Stomach (tissue), 9 donors: Measurements from ENCODE around the gene OR5L2. TPM values are rescaled to one million over a fixed set of nuclear protein-coding genes. Genes with fewer than 3 reads are reported as not detected.

Experiments used
- DNase-seq, 2 donors: peaks; one replicate each; pipeline versions ENCODE4 v3.0.0 to v3.0.0-alpha.2; 2013 to 2019
- H3K27ac ChIP-seq, 5 donors: fragments of 200-600 bp in 4 of 5; sonication (generic) in 4 of 5; one replicate each; pipeline ENCODE4 v1.5.1; 2013 to 2019; ENCODE audit warnings: mild to moderate bottlenecking in 1 of 5, moderate library complexity in 1 of 5
- H3K27me3 ChIP-seq, 3 donors: fragments of 200-600 bp; sonication (generic); one replicate each; pipeline ENCODE4 v1.5.1; 2017 to 2019; ENCODE audit warnings: mixed run types in 1 of 3
- H3K36me3 ChIP-seq, 4 donors: fragments of 200-600 bp; sonication (generic); 1 replicate in 3 of 4; 2 replicates in 1 of 4; pipeline ENCODE4 v1.5.1; 2016 to 2019
- H3K4me1 ChIP-seq, 4 donors: fragments of 200-600 bp; sonication (generic); one replicate each; pipeline ENCODE4 v1.5.1; 2016 to 2019
- H3K4me3 ChIP-seq, 4 donors: fragments of 200-600 bp; sonication (generic) in 3 of 4; one replicate each; pipeline ENCODE4 v1.5.1; 2016 to 2019; ENCODE audit warnings: mild to moderate bottlenecking in 1 of 4
- H3K9me3 ChIP-seq, 4 donors: fragments of 200-600 bp; sonication (generic); one replicate each; pipeline ENCODE4 v1.5.1; 2016 to 2019
- CTCF ChIP-seq, 7 experiments: fragments of 450-650 bp in 4 of 7; fragments of 200-600 bp in 3 of 7; sonication (generic) in 3 of 7; IDR thresholded peaks; one replicate each; pipeline ENCODE4 v1.5.1; 2016 to 2019; ENCODE audit warnings: antibody characterized with exemption in 7 of 7, control low read depth in 2 of 7, mild to moderate bottlenecking in 1 of 7
- EP300 ChIP-seq: sonication (generic); formaldehyde crosslinking; IDR thresholded peaks from one replicate; pipeline ENCODE4 v1.6.1; 2017; ENCODE audit warnings: antibody characterized with exemption
- POLR2A ChIP-seq, 4 donors: fragments of 450-650 bp; IDR thresholded peaks; one replicate each; pipeline ENCODE4 v1.6.1; 2016; ENCODE audit warnings: antibody characterized with exemption in 4 of 4, control low read depth in 2 of 4, mild to moderate bottlenecking in 1 of 4, moderate library complexity in 1 of 4
- POLR2AphosphoS5 ChIP-seq, 3 donors: sonication (generic); formaldehyde crosslinking; IDR thresholded peaks; one replicate each; pipeline ENCODE4 v1.6.1; 2016; ENCODE audit warnings: antibody characterized with exemption in 3 of 3
- WGBS, 5 donors: extraction: QIAGEN DNeasy Blood & Tissue Kit in 3 of 5; methylation state at CpG; one replicate each; pipeline versions ENCODE4 v1.1.5 to v1.1.7; 2013 to 2018; 5-methylcytosine and 5-hydroxymethylcytosine counted together
- intact Hi-C: fragments of 100-400 bp; cut with DNase I; formaldehyde crosslinking; loops from one replicate; pipeline ENCODE4 v1.15.1; 2023; ENCODE audit warnings: low total_unique reads
- polyA plus RNA-seq, 3 donors: library from polyadenylated mRNA; stranded (reverse); fragments of 200-250 nt; gene quantifications; one replicate each; pipeline ENCODE4 v1.2.3, GENCODE V29; 2013
- total RNA-seq, 5 donors: library from RNA; depleted of rRNA; stranded (reverse); fragments of >200 nt; gene quantifications; one replicate each; pipeline versions ENCODE4 v1.1.0 to v1.2.3, GENCODE V29; 2014 to 2016
- donor health status: healthy with polysubstance abuse.
- donor health status: Bipolar disorder and iron deficiency.
- donor health status: healthy.

OR5L2 gene
- total and polyA plus RNA-seq, 8 donors = not detected

DNA sequence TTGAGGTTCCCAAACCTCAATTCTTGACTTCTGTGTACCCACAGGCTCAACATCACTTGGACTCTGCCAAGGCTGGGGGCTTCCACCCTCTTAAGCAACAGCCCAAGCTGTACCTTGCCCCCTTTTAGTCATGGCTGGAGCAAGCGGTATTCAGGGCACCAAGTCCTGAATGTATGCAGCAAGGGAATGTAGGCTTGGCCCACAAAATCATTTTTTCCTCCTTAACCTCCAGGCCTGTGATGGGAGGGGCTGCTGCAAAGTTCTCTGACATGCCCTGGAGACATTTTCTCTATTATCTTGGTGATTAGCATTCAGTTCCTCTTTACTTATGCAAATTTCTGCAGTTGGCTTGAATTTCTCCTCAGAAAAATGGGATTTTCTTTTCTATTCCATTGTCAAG lies 20.8 kb upstream of the OR5L2 start:
- TF ChIP-seq POLR2AphosphoS5 (IDR thresholded peaks at IDR 0.05) (no peak), EP300 (no peak), POLR2A (IDR thresholded peaks at IDR 0.05) (no peak), CTCF (IDR thresholded peaks at IDR 0.05) (no peak)
- Histone ChIP-seq H3K9me3 (peaks cover 0 to 29% (median 16%) of the 10 kb centered on the region in 4 donors), H3K27me3 (no peaks in the 10 kb centered on the region), H3K4me3 (no peak overlapping the region), H3K36me3 (no peaks in the 10 kb centered on the region), H3K27ac (no peak overlapping the region), H3K4me1 (no peaks in the 10 kb centered on the region)
- intact Hi-C loops = no loop called here
- no peak for DNase-seq
- WGBS, 5 donors = 85 to 100% (median 90%) methylated on average over 1 of the region's 1 CpG

GRCh38 chr11:55811067-55811466 lies 16.0 kb upstream of the OR5L2 start, which contains the start of gene OR5L1:
TSS of gene OR5L1 (plus strand) at chr11:55811367. CDS start at chr11:55811467, 100 bp downstream.
- Histone ChIP-seq H3K4me1 (no peaks in the 10 kb centered on the region), H3K9me3 (peaks cover 0 to 31% (median 10%) of the 10 kb centered on the region in 4 donors), H3K4me3 (no peak within 1 kb of the TSS), H3K27me3 (no peaks in the 10 kb centered on the region), H3K27ac (no peak within 1 kb of the TSS), H3K36me3 (no peaks in the 10 kb centered on the region)
- TF ChIP-seq POLR2AphosphoS5 (IDR thresholded peaks at IDR 0.05) (no peak), EP300 (no peak), POLR2A (IDR thresholded peaks at IDR 0.05) (no peak), CTCF (IDR thresholded peaks at IDR 0.05) (no peak)
- 74 to 89% (median 84%) methylated on average over 1 of the region's 1 CpG for WGBS, 5 donors
- no peak for DNase-seq
- intact Hi-C loops = no loop called here

- Histone ChIP-seq H3K27ac (no peak within 1 kb of the TSS), H3K27me3 (no peaks in the 10 kb centered on the region), H3K4me1 (no peaks in the 10 kb centered on the region), H3K4me3 (no peak within 1 kb of the TSS), H3K36me3 (no peaks in the 10 kb centered on the region), H3K9me3 (peaks cover 0 to 15% (median 4%) of the 10 kb centered on the region in 4 donors)
- intact Hi-C loops = no loop called here
- TF ChIP-seq CTCF (IDR thresholded peaks at IDR 0.05) = no peak
- TF ChIP-seq POLR2A (IDR thresholded peaks at IDR 0.05) = no peak
- no peak for DNase-seq
- WGBS, 5 donors = 75 to 86% (median 85%) methylated on average over 5 of the region's 5 CpGs
Observed at GRCh38 chr11:55819330-55819729, 7.7 kb upstream of the OR5L2 start, which contains the start of gene OR5D18. TSS of gene OR5D18 (plus strand) at chr11:55819630. CDS start at chr11:55819630, 0 bp downstream.

DNA sequence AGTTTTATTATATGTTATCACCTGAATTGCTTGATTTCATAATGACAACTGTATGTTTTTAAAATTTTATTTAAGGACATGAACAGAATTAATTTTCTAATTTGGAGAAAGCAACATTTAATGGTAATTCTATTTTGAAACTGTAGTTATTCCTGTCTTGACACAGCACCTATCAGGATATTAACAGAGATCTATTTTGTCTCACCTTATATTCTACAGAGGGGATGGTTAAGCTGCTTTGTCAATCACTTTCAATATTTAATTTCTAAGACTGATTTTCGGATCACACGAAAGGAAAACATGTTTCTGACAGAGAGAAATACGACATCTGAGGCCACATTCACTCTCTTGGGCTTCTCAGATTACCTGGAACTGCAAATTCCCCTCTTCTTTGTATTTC lies 11.4 kb downstream of the OR5L2 start, which contains the start of gene OR5D16:
Gene OR5D16 (plus strand): TSS at position 301 of the 400 bp plus-strand sequence. CDS start 0 bp downstream, at position 301.
- TF ChIP-seq POLR2AphosphoS5 (IDR thresholded peaks at IDR 0.05) (no peak), POLR2A (IDR thresholded peaks at IDR 0.05) (no peak), CTCF (IDR thresholded peaks at IDR 0.05) (no peak), EP300 (no peak)
- no peak for DNase-seq
- WGBS, 5 donors = 23 to 43% (median 35%) methylated on average over 3 of the region's 3 CpGs
- H3K4me3 ChIP-seq = no peak within 1 kb of the TSS
- H3K27ac ChIP-seq = no peak within 1 kb of the TSS
- intact Hi-C loops = no loop called here
- H3K4me1 ChIP-seq = no peaks in the 10 kb centered on the region
- H3K9me3 ChIP-seq = peaks cover 0 to 19% (median 4%) of the 10 kb centered on the region in 4 donors
- H3K27me3 ChIP-seq = no peaks in the 10 kb centered on the region
- H3K36me3 ChIP-seq = no peaks in the 10 kb centered on the region
